Measurements from ENCODE around the gene OR1N2.
"Not testable (repeated sequence)": the region's sequence is repeated elsewhere in the genome, so short reads cannot be mapped to it uniquely, and the experiment has no call there.

Gene OR1N2

DNA sequence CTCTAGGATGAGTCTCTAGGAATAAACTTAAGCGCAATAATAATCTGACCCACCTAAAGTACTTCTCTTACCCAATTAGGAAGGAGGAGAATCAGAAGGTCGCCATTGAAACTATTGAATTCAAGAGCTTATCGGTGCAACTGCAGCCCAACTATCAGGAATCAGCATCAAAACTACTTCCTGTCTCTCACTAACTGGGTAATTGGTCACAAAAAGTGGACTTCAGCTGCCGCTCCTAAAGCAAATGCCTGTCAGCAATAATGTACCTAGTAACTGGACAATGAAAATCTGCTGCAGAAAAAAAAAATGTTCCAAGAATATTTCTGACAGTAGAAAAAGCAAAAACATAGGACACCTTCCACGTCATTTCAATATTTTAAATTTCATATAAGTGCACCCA, 27.0 kb downstream of the OR1N2 start:
- H3K4me2 ChIP-seq = no peak overlapping the region
- H3K27me3 ChIP-seq (ENCODE audit: insufficient read depth, low read depth) = no peaks in the 10 kb centered on the region
- H3K36me3 ChIP-seq (ENCODE audit: insufficient read depth) = no peaks in the 10 kb centered on the region
- H2AFZ ChIP-seq (ENCODE audit: low read depth) = no peak overlapping the region
- TF ChIP-seq, protein P1, sequence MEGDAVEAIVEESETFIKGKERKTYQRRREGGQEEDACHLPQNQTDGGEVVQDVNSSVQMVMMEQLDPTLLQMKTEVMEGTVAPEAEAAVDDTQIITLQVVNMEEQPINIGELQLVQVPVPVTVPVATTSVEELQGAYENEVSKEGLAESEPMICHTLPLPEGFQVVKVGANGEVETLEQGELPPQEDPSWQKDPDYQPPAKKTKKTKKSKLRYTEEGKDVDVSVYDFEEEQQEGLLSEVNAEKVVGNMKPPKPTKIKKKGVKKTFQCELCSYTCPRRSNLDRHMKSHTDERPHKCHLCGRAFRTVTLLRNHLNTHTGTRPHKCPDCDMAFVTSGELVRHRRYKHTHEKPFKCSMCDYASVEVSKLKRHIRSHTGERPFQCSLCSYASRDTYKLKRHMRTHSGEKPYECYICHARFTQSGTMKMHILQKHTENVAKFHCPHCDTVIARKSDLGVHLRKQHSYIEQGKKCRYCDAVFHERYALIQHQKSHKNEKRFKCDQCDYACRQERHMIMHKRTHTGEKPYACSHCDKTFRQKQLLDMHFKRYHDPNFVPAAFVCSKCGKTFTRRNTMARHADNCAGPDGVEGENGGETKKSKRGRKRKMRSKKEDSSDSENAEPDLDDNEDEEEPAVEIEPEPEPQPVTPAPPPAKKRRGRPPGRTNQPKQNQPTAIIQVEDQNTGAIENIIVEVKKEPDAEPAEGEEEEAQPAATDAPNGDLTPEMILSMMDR (conservative IDR thresholded peaks at IDR 0.05; ENCODE audit: low read depth, low read length) = no peak
- no peak overlapping the region for H3K27ac ChIP-seq
- H3K79me2 ChIP-seq (ENCODE audit: insufficient read depth, low read depth) = no peaks in the 10 kb centered on the region
- H4K20me1 ChIP-seq (ENCODE audit: insufficient read depth) = no peaks in the 10 kb centered on the region
- H3K9ac ChIP-seq = no peak overlapping the region
- no peak overlapping the region for H3K4me3 ChIP-seq (IDR thresholded peaks at IDR 0.05; ENCODE audit: insufficient read depth, low read depth, low read length)
- H3K4me1 ChIP-seq (ENCODE audit: low read depth, poor library complexity, severe bottlenecking) = no peaks in the 10 kb centered on the region

DNA sequence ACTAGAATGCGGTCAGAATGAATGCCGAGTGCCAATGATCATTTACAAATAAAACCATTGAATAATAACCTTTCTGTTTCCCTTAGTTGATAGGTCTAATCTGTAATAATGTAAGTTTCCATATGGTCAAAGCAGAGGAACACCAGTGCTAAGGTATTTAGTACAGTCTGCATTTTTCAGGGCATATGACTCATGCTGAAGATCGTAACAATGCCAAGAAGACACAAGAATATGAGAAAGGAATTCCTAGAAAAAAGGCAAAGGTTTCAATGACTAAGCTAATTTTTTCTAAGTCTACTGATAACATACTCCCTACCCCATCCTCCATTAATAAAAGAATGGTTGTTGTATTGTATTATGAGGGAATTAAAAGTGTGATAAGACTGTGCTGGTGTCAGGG, 27.4 kb downstream of the OR1N2 start:
- Histone ChIP-seq H3K4me3 (IDR thresholded peaks at IDR 0.05; ENCODE audit: insufficient read depth, low read depth, low read length) (no peak overlapping the region), H3K9ac (no peak overlapping the region), H3K36me3 (ENCODE audit: insufficient read depth) (no peaks in the 10 kb centered on the region), H2AFZ (ENCODE audit: low read depth) (no peak overlapping the region), H3K79me2 (ENCODE audit: insufficient read depth, low read depth) (no peaks in the 10 kb centered on the region), H3K4me2 (no peak overlapping the region), H4K20me1 (ENCODE audit: insufficient read depth) (no peaks in the 10 kb centered on the region), H3K27ac (no peak overlapping the region), H3K27me3 (ENCODE audit: insufficient read depth, low read depth) (no peaks in the 10 kb centered on the region), H3K4me1 (ENCODE audit: low read depth, poor library complexity, severe bottlenecking) (no peaks in the 10 kb centered on the region)
- TF ChIP-seq, protein P1 (conservative IDR thresholded peaks at IDR 0.05; ENCODE audit: low read depth, low read length) = no peak

DNA sequence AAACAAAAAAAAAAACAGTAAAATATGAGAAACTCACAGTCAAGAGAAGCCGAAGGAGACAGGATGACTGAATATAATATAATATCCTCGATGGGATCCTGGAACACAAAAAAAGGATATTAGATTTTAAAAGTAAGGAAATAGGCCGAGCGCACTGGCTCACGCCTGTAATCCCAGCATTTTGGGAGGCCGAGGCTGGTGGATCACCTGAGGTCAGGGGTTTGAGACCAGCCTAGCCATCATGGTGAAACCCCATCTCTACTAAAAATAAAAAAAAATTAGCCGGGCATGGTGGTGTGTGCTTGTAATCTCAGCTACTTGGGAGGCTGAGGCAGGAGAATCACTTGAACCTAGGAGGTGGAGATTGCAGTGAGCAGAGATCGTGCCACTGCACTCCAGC, 30.4 kb downstream of the OR1N2 start, which contains the start of gene OR1L8:
TSS of gene OR1L8 (minus strand) at position 101 of the 400 bp plus-strand sequence. CDS start 14,907 bp downstream, outside the sequence.
- not testable (repeated sequence) for H3K27me3 ChIP-seq (ENCODE audit: insufficient read depth, low read depth); H3K4me1 ChIP-seq (ENCODE audit: low read depth, poor library complexity, severe bottlenecking); H3K9ac ChIP-seq; H2AFZ ChIP-seq (ENCODE audit: low read depth); H3K4me2 ChIP-seq; H3K36me3 ChIP-seq (ENCODE audit: insufficient read depth); H3K79me2 ChIP-seq (ENCODE audit: insufficient read depth, low read depth); H3K27ac ChIP-seq; H4K20me1 ChIP-seq (ENCODE audit: insufficient read depth); H3K4me3 ChIP-seq (IDR thresholded peaks at IDR 0.05; ENCODE audit: insufficient read depth, low read depth, low read length)
